IMR-90 (cell line): Measurements from ENCODE around the gene NLGN2. TPM values are rescaled to one million over a fixed set of nuclear protein-coding genes. Genes with fewer than 3 reads are reported as not detected.

Source experiments
- ATAC-seq: fragments of 200-7000 bp; cut with Tn5 transposase; 2 replicates; pipeline ENCODE4 v1.9.1; 2020; ENCODE audit warnings: low read depth, mild to moderate bottlenecking, moderate library complexity
- BruUV-seq: library from RNA; stranded (reverse); fragments of 400-500 nt; replicated peaks from 2 replicates; lab custom pipeline; 2021; lab: Mats Ljungman, UMichigan
- CTCF ChIA-PET: fragments of 300-600 bp; formaldehyde crosslinking; extraction: SDS; loops from one replicate; lab custom pipeline; 2021; ENCODE audit warnings: antibody characterized with exemption; lab: Yijun Ruan, JAX
- POLR2A ChIA-PET: fragments of 300-600 bp; sonication (Branson Sonifier 250); formaldehyde crosslinking; loops from one replicate; lab custom pipeline; 2022; ENCODE audit warnings: antibody characterized with exemption; ENCODE audit not compliant: unreplicated experiment; lab: Charles Lee
- DNase-seq: peaks from one replicate; pipeline ENCODE4 v3.0.0; 2013
- H2AFZ ChIP-seq: replicated peaks from 2 replicates; pipeline ENCODE3; 2013; ENCODE audit warnings: low read length, mild to moderate bottlenecking; ENCODE audit not compliant: poor library complexity
- H2AK5ac ChIP-seq: 2 replicates; pipeline ENCODE4 v1.6.1; 2013; ENCODE audit warnings: low read depth, low read length, inconsistent platforms
- H2AK9ac ChIP-seq: replicated peaks from 2 replicates; pipeline ENCODE3; 2013; ENCODE audit warnings: mild to moderate bottlenecking, low read depth, low read length, moderate library complexity; ENCODE audit not compliant: poor library complexity
- H2BK120ac ChIP-seq: 2 replicates; pipeline ENCODE4 v1.6.1; 2013; ENCODE audit warnings: low read depth, low read length, inconsistent platforms
- H2BK15ac ChIP-seq: 3 replicates; pipeline ENCODE4 v1.6.1; 2013; ENCODE audit warnings: low read depth, low read length, inconsistent platforms
- H2BK20ac ChIP-seq: 2 replicates; pipeline ENCODE4 v1.6.1; 2013; ENCODE audit warnings: low read depth, mild to moderate bottlenecking, inconsistent platforms, low read length, moderate library complexity
- H2BK5ac ChIP-seq: 2 replicates; pipeline ENCODE4 v1.6.1; 2013; ENCODE audit warnings: mild to moderate bottlenecking, low read depth, low read length, inconsistent platforms; ENCODE audit not compliant: poor library complexity, severe bottlenecking
- H3K14ac ChIP-seq: replicated peaks from 2 replicates; pipeline ENCODE4 v1.6.1; 2013; ENCODE audit warnings: low read depth, low read length, inconsistent platforms
- H3K18ac ChIP-seq: 2 replicates; pipeline ENCODE4 v1.6.1; 2013; ENCODE audit warnings: low read depth, low read length, control low read depth
- H3K23ac ChIP-seq: 2 replicates; pipeline ENCODE4 v1.6.1; 2013; ENCODE audit warnings: low read depth, low read length, inconsistent platforms
- H3K27ac ChIP-seq: 2 replicates; pipeline ENCODE4 v1.5.1; 2013; ENCODE audit warnings: mild to moderate bottlenecking, control low read depth, low read length; ENCODE audit not compliant: insufficient read depth
- H3K27me3 ChIP-seq: 2 replicates; pipeline ENCODE4 v1.6.1; 2013; ENCODE audit warnings: low read length; ENCODE audit not compliant: control insufficient read depth, insufficient read depth
- H3K36me3 ChIP-seq: 2 replicates; pipeline ENCODE4 v1.6.1; 2013; ENCODE audit warnings: low read length, mixed read lengths; ENCODE audit not compliant: control insufficient read depth, insufficient read depth
- H3K4ac ChIP-seq: 2 replicates; pipeline ENCODE4 v1.6.1; 2013; ENCODE audit warnings: low read depth, low read length, inconsistent platforms
- H3K4me1 ChIP-seq: 2 replicates; pipeline ENCODE4 v1.6.1; 2013; ENCODE audit warnings: low read length, mixed read lengths; ENCODE audit not compliant: control insufficient read depth, insufficient read depth
- H3K4me2 ChIP-seq: 2 replicates; pipeline ENCODE4 v1.6.1; 2013; ENCODE audit warnings: low read depth, mild to moderate bottlenecking, control low read depth, low read length, moderate library complexity
- H3K4me3 ChIP-seq: 2 replicates; pipeline ENCODE4 v1.5.1; 2013; ENCODE audit warnings: low read depth, mild to moderate bottlenecking, control low read depth, low read length, moderate library complexity; ENCODE audit not compliant: insufficient read depth
- H3K56ac ChIP-seq: 2 replicates; pipeline ENCODE4 v1.6.1; 2013; ENCODE audit warnings: low read length, inconsistent platforms; ENCODE audit not compliant: insufficient read depth; ENCODE audit errors: extremely low read depth
- H3K79me1 ChIP-seq, 2 experiments: 2 replicates each; pipeline ENCODE4 v1.6.1; 2013; ENCODE audit warnings: low read length in 2 of 2, inconsistent platforms in 1 of 2, low read depth in 1 of 2
- H3K9ac ChIP-seq: 2 replicates; pipeline ENCODE4 v1.6.1; 2013; ENCODE audit warnings: low read depth, low read length, control low read depth
- H3K9me1 ChIP-seq: 2 replicates; pipeline ENCODE4 v1.6.1; 2013; ENCODE audit warnings: low read length, inconsistent platforms; ENCODE audit not compliant: insufficient read depth
- H3K9me3 ChIP-seq: 2 replicates; pipeline ENCODE4 v1.6.1; 2013; ENCODE audit warnings: low read length; ENCODE audit not compliant: control insufficient read depth, insufficient read depth
- H4K20me1 ChIP-seq: 2 replicates; pipeline ENCODE4 v1.6.1; 2013; ENCODE audit warnings: low read length, inconsistent platforms; ENCODE audit not compliant: insufficient read depth
- H4K5ac ChIP-seq: 2 replicates; pipeline ENCODE4 v1.6.1; 2013; ENCODE audit warnings: mild to moderate bottlenecking, low read depth, low read length, control low read depth
- H4K8ac ChIP-seq, 2 experiments: 2 replicates each; pipeline ENCODE4 v1.6.1; 2013; ENCODE audit warnings: low read depth in 2 of 2, low read length in 2 of 2, control low read depth in 1 of 2, inconsistent platforms in 1 of 2
- H4K91ac ChIP-seq: 2 replicates; pipeline ENCODE4 v1.6.1; 2013; ENCODE audit warnings: low read depth, low read length, inconsistent platforms; ENCODE audit not compliant: insufficient read depth
- CHD1 ChIP-seq: IDR thresholded peaks from 2 replicates; pipeline ENCODE4 v1.6.1; 2012; ENCODE audit warnings: low read depth, low read length, improper control_type of control experiment
- MXI1 ChIP-seq: IDR thresholded peaks from 2 replicates; pipeline ENCODE4 v1.6.1; 2012; ENCODE audit warnings: low read depth, mild to moderate bottlenecking, low read length, moderate library complexity, borderline replicate concordance
- RAD21 ChIP-seq: IDR thresholded peaks from 2 replicates; pipeline ENCODE4 v1.6.1; 2012; ENCODE audit warnings: low read length, improper control_type of control experiment
- USF2 ChIP-seq: fragments of 150-350 bp; IDR thresholded peaks from 2 replicates; pipeline ENCODE4 v1.6.1; 2017; ENCODE audit warnings: mild to moderate bottlenecking, antibody characterized with exemption, low read length, low read depth
- WGBS, 2 experiments: methylation state at CpG; one replicate each; pipeline versions ENCODE4 v1.1.5 to v1.1.7; 2013; ENCODE audit warnings: missing lambda C conversion rate in 2 of 2; ENCODE audit not compliant: insufficient read length in 1 of 2; ENCODE audit errors: extremely low coverage in 2 of 2; 5-methylcytosine and 5-hydroxymethylcytosine counted together
- dilution Hi-C: fragments of 300-500 bp; cut with HindIII; formaldehyde crosslinking; loops from one replicate; pipeline ENCODE4 v1.14.3; 2018; ENCODE audit warnings: low sequenced_read_pairs; ENCODE audit not compliant: unreplicated experiment
- in situ Hi-C: fragments of 300-500 bp; cut with MboI; formaldehyde crosslinking; loops from 3 replicates; pipeline ENCODE4 v1.14.3; 2019; ENCODE audit warnings: low sequenced_read_pairs, inconsistent platforms, mixed read lengths
- intact Hi-C: fragments of 100-400 bp; cut with micrococcal nuclease; formaldehyde crosslinking; loops from 2 replicates; pipeline ENCODE4 v1.10.0; 2022
- polyA plus RNA-seq, 3 experiments: library from polyadenylated mRNA; depleted of rRNA; stranded (reverse); fragments of >200 nt; gene quantifications; 2 replicates each; pipeline ENCODE4 v1.2.3, GENCODE V29; 2012; ENCODE audit warnings: low replicate concordance in 1 of 3
- total RNA-seq: library from RNA; depleted of rRNA; stranded (reverse); fragments of >200 nt; gene quantifications from 2 replicates; pipeline ENCODE4 v1.2.3, GENCODE V29; 2012

NLGN2 gene
- total and polyA plus RNA-seq, 2 of the 4 experiments (the other 2 are of a cell fraction), result 1.8 to 38.1 TPM

GRCh38 chr17:7380855-7381683, 26.6 kb upstream of the NLGN2 start, which contains the start of gene TNK1 (continued):
- no peak for TF ChIP-seq RAD21

GRCh38 chr17:7382901-7383300, 24.7 kb upstream of the NLGN2 start:
- H3K27me3 ChIP-seq, result peaks cover 26% of the 10 kb centered on the region
- peaks cover 2% of the 10 kb centered on the region; the same call in 1 of the 2 replicates for H3K9me1 ChIP-seq
- no peak overlapping the region for H3K27ac ChIP-seq
- POLR2A ChIA-PET, result no interaction called here
- in situ Hi-C loops, result no loop called here
- intact Hi-C loops, result no loop called here
- H3K4me2 ChIP-seq, result no peak overlapping the region
- no peak overlapping the region for H3K4ac ChIP-seq
- BruUV-seq, result no TSS peak
- H2AK5ac ChIP-seq, result no peak overlapping the region
- peaks cover 8% of the 10 kb centered on the region; the same call in 1 of the 2 replicates for H3K9me3 ChIP-seq
- H2AFZ ChIP-seq, result no peak overlapping the region
- no peak overlapping the region for H2BK5ac ChIP-seq
- no peak overlapping the region for H3K4me3 ChIP-seq
- H3K23ac ChIP-seq, result no peak overlapping the region
- H4K8ac ChIP-seq, result no peak overlapping the region
- CTCF ChIA-PET, result no interaction called here
- H3K56ac ChIP-seq, result no peak overlapping the region
- ATAC-seq (no peak), DNase-seq (no peak)
- H3K36me3 ChIP-seq, result peaks cover 2% of the 10 kb centered on the region; the same call in 1 of the 2 replicates
- H2BK20ac ChIP-seq, result no peak overlapping the region
- no peak overlapping the region for H3K9ac ChIP-seq
- H3K4me1 ChIP-seq, result peaks cover 7% of the 10 kb centered on the region; the same call in 1 of the 2 replicates
- no peak overlapping the region for H3K18ac ChIP-seq
- TF ChIP-seq MXI1, result no peak
- TF ChIP-seq USF2, result no peak
- TF ChIP-seq CHD1, result no peak
- H4K20me1 ChIP-seq, result no peaks in the 10 kb centered on the region
- dilution Hi-C loops, result no loop called here
- peak overlapping the region; percentile 5 for H2AK9ac ChIP-seq
- no peak overlapping the region for H3K14ac ChIP-seq
- H4K5ac ChIP-seq, result no peak overlapping the region
- no peak overlapping the region for H2BK15ac ChIP-seq
- H2BK120ac ChIP-seq, result no peak overlapping the region
- 86% methylated on average over 6 of the region's 10 CpGs; no CpG with 5 or more reads in 1 of the 2 experiments for WGBS, 2 experiments
- H3K79me1 ChIP-seq, result no peaks in the 10 kb centered on the region
- H4K91ac ChIP-seq, result no peak overlapping the region
